Uterus (tissue), 2 donors: ENCODE data around the gene FHIP2A.

ENCODE experiments used
- CTCF ChIP-seq, 4 experiments: fragments of 200-600 bp in 2 of 4; fragments of 450-650 bp in 2 of 4; sonication (generic) in 2 of 4; IDR thresholded peaks; one replicate each; pipeline ENCODE4 v1.5.1; 2016 to 2019; ENCODE audit warnings: antibody characterized with exemption in 4 of 4, mild to moderate bottlenecking in 2 of 4, moderate library complexity in 1 of 4
- POLR2A ChIP-seq, 2 donors: fragments of 450-650 bp; IDR thresholded peaks; one replicate each; pipeline ENCODE4 v1.6.1; 2016; ENCODE audit warnings: antibody characterized with exemption in 2 of 2, mild to moderate bottlenecking in 1 of 2, moderate library complexity in 1 of 2

GRCh38 chr10:114782666-114783065, 38.9 kb upstream of the FHIP2A start:
- TF ChIP-seq CTCF (IDR thresholded peaks at IDR 0.05) (no peak), POLR2A (IDR thresholded peaks at IDR 0.05) (no peak)
